HG03439 (cell line): Measurements from ENCODE around the gene ST6GAL2.

Experiments
- ATAC-seq: cut with Tn5 transposase; IDR thresholded peaks from one replicate; pipeline ENCODE4 v1.9.1; 2021; ENCODE audit warnings: mild to moderate bottlenecking, moderate library complexity; ENCODE audit not compliant: unreplicated experiment

ST6GAL2 gene

GRCh38 chr2:106864051-106864450 lies 21.9 kb downstream of the ST6GAL2 start:
- ATAC-seq: no peak

- ATAC-seq: no peak
Measured at GRCh38 chr2:106863387-106863786, 22.6 kb downstream of the ST6GAL2 start.

GRCh38 chr2:106859498-106859897 lies 26.5 kb downstream of the ST6GAL2 start:
- no peak for ATAC-seq

DNA sequence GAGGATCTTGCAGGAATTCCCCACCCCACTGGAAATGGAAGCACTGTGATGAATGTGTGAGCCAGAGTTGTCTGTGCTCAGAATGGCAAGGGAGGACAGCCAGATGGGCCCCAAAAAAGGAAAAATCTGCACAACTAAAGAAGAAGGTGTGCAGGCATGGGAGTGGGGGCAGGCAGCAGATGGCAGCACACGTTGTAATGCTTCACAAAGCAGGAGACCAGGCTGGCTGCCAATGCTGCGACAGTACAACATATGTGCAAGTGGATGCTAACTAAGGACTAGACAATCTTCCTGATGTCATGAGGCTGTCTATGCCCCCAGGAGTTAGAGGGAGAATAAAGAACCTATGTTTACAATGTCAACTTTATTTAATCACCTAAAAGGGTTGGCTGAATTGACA lies 27.2 kb downstream of the ST6GAL2 start:
- ATAC-seq: no peak

GRCh38 chr2:106857882-106858478 lies 28.0 kb downstream of the ST6GAL2 start:
- no peak for ATAC-seq

GRCh38 chr2:106853631-106854030 lies 32.3 kb downstream of the ST6GAL2 start:
- ATAC-seq: no peak

DNA sequence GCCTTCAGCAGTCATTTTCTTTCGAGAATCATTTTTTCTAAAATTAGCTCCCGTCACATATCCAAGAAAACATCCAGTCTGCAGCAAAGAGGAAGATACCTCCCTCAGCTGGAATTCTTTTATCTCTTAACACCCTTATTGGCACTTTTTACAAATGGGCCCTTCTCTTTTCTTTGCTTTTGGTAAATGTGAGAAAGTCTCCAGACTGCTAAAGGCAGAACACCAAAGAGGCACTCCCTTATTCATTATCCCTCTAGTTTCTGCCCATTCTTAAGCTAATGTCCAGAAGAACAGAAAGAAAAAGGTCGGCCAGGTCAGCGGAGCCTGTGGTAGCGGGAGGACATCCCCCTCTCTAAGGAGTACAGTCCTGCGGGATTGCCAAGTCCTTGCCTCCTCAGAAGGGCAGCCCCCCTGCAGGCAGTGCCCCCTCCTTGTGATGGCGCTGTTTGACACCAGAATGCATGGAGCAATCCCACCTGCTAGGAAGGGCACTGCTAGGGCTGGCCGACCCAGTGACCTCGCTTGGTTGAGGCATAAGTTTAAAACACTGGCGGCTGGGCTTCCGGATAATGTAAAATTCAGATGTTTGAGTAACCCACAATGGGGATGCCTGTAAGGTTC lies 34.0 kb downstream of the ST6GAL2 start:
- ATAC-seq: no peak

GRCh38 chr2:106851087-106851874 lies 34.7 kb downstream of the ST6GAL2 start:
- ATAC-seq: no peak

DNA sequence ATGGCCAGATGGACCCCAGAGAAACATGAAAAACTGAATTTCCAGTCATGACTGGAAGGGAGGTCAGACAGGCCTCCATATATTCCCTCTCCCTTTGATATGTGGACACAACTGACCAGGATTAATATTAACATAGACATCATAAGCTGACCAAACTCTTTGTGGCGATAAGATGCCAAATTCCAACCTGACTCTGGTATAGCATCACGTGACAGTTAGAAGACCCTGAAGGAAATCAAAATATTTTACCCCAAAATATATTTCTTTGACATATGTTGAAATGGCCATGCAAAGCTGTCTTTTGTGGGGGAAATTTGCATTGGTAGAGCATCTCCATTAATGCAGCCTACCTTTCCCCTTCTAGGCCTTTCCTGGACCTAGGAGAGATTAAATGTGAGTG lies 36.7 kb downstream of the ST6GAL2 start:
- no peak for ATAC-seq

GRCh38 chr2:106847366-106847765 lies 38.6 kb downstream of the ST6GAL2 start:
- ATAC-seq: no peak

DNA sequence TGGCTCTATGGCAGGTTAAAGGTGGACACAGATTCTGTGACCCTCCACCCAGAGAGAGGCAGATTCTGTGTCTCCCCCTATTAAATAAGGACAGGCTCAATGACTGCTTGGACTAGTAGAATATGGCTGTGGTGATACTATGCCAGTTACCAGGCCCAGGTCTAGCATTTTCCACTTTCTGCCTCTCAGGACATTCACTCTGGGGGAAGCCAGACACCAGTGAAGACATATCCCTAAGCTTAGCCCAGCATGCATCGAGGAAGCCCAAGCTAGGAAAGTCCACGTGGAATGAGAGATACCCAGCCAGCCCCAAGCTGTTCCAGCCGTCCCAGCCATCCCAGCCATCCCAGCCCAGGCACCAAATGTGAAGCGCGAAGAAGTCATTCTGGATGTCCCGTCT lies 40.3 kb downstream of the ST6GAL2 start:
- ATAC-seq: no peak

GRCh38 chr2:106843910-106844250 lies 42.1 kb downstream of the ST6GAL2 start:
- no peak for ATAC-seq

DNA sequence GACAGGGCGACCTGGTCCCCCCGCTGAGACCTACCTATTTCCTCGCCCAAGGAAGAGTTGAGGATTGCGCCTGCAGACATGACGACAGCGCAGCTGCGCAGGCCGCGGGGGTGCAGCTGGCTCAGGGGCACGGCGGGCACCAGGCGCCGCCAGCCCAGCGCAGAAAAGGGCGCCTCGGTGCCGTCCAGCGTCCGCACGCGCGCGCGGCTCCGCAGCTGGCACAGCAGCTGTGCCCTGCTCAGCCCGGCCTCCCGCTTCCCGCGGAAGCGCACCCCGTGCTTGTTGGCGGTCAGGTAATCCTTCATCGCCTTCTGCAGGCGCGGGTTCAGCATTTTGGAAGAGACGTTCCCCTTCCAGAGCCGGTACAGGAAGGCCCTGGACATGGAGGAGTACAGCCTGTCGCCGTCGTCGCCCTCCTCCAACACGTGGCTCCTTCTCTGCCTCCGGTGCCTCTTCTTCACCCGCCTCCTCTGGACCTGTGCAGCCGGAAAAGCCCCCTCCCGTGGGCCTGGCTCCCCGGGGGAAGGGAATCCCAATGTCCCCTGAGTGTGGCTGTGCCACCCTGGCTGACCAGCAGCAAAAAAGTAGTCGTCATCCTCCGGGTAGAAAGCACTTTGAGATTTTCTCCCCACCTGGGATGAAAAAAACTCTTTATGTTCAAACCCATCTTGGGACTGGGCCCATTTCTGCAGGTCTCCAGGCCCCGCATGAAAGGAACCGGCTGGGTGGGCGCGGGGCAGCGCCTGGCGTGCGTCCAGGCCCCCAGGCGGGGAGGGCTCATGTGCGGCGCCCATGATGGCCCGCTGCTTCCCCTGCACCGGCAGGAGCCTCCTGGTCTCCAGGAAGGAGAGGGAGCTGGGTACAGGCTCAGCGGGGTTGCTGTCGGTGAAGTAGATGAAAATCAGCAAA lies 42.7 kb downstream of the ST6GAL2 start:
- no peak for ATAC-seq

DNA sequence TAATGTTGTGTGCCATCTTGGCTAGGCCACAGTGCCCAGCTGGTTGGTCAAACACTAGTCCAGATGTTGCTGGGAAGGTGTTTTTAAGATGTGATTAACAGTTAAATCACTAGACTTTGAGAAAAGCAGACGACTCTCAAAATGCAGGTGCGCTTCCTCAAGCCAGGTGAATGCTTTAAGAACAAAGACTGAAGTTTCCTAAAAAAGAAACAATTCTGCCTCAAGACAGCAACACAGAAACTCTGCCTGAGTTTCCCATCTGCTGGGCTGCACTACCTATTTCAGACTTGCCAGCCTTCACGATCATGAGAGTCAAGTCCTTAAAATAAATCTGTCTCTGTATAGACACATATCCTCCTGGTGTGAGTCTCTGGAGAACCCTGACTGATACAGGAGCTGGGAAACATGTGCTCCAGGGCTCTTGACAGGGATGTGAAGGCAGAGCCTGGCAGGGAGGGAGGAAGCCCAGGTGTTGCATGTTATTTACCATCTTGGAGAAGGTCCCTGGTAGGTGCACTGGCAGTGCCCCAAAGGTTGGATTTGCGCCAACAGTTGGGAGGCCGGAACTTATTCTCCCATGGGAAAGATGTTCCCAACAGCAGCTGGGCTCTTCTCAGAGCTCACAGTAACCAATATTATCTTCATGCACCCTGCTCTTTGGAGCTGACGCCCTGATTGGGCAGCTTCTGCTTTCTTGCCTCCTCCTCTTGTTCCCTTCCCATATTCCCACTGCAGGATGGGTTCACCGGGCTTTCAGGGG lies 43.9 kb downstream of the ST6GAL2 start:
- no peak for ATAC-seq

GRCh38 chr2:106840818-106841217 lies 45.1 kb downstream of the ST6GAL2 start:
- no peak for ATAC-seq

DNA sequence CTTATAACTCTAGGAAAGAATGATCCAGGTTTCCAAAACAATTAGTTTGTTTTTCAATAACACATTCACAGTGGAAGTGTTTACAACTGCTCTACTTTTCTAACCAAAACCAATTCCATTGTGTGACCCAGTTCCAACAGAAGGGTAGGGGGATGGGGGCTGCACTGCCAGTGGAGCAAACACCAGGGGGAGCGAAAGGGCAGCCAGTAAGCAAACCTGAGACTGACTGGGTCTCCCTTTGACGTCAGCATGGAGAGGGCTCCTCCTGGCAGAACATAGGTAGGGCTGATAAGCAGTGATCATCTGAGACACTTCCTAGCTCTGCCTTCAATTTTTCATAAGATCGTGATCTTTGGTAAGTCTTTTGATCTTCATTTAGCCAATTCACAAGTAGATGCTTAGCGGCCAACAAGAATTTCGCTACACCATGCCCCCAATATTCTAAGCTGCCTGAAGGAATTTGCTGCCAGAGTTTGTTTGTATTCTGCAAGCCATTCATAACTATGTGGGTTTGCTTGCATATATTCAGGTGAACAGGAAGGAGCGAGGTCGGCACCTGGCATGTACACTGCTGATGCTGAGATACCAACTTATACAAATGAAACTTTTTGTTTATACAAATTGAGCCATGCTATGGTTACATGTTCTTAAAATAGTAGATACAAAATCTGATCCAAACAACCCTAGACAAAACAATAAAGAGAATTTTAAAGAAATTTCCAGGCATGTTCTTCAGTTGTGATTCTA lies 45.9 kb downstream of the ST6GAL2 start:
- no peak for ATAC-seq

GRCh38 chr2:106833256-106833655 lies 52.7 kb downstream of the ST6GAL2 start:
- ATAC-seq: no peak

- no peak for ATAC-seq
Measured at GRCh38 chr2:106831816-106832569, 54.0 kb downstream of the ST6GAL2 start.

DNA sequence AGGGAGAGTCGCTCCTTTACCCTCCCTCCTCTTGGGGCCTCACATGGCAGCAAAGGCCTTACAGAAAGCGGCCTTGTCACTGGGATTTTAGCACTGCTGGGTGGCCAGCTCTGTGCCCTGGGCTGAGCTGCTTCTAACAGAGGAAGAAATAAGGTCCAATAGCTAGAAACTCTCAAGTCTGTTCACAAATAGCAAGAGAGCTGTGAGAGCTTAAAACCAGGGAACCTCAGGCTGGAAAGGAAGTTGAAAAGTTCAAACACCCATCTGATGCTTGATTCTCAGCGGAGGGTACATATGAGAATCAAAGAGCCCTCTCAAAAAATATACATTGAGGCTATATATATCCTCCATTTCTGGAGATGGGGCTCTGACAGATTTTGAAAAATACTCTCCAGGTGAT lies 54.7 kb downstream of the ST6GAL2 start:
- no peak for ATAC-seq
